K562 (cell line): ENCODE results near the gene DCAF5. TPM values are rescaled to one million over a fixed set of nuclear protein-coding genes. Genes with fewer than 3 reads are reported as not detected.

Source experiments
- ATAC-seq: fragments of 200-7000 bp; cut with Tn5 transposase; 3 replicates; pipeline ENCODE4 v1.9.1; 2020; ENCODE audit warnings: moderate library complexity
- BruUV-seq: library from RNA; stranded (reverse); fragments of 400-500 nt; replicated peaks from 2 replicates; lab custom pipeline; 2021; lab: Mats Ljungman, UMichigan
- CTCF ChIA-PET: fragments of 300-600 bp; formaldehyde crosslinking; extraction: SDS; loops from one replicate; lab custom pipeline; 2021; ENCODE audit warnings: low intra/inter-chr PET ratio; lab: Yijun Ruan, JAX
- POLR2A ChIA-PET: fragments of 300-600, 350-650 bp; sonication (Branson Sonifier 250); formaldehyde crosslinking; extraction: SDS; loops from one replicate; lab custom pipeline; 2021; ENCODE audit warnings: antibody characterized with exemption, inconsistent platforms; lab: Yijun Ruan, JAX
- DNase-seq, 4 experiments: peaks; one replicate each; pipeline versions ENCODE4 v3.0.0 to v3.0.0-alpha.2; 2011 to 2018; ENCODE audit warnings: low spot score in 3 of 4, mixed read lengths in 3 of 4; ENCODE audit errors: extremely low read depth in 1 of 4
- FAIRE-seq: peaks from 2 replicates; lab custom pipeline; 2011; peaks lifted over from hg19 to GRCh38; lab: Jason Lieb, UNC
- H2AFZ ChIP-seq: 2 replicates; pipeline ENCODE4 v1.6.0; 2011; ENCODE audit warnings: low read depth, low read length, control low read depth, inconsistent platforms
- H3K27ac ChIP-seq: fragments of 200-600 bp; 3 replicates; pipeline ENCODE4 v1.8.0; 2011; ENCODE audit warnings: low read depth, mild to moderate bottlenecking, control low read depth, inconsistent platforms, low read length, moderate library complexity, mixed read lengths; ENCODE audit errors: extremely low read depth
- H3K27me3 ChIP-seq, 2 experiments: fragments of 300-600 bp in 1 of 2; 2 replicates in 1 of 2; 3 replicates in 1 of 2; pipeline versions ENCODE4 v1.6.0 to v1.8.0; 2011; ENCODE audit warnings: inconsistent platforms in 2 of 2, low read length in 2 of 2, mild to moderate bottlenecking in 1 of 2, mixed read lengths in 1 of 2, moderate library complexity in 1 of 2; ENCODE audit not compliant: control insufficient read depth in 2 of 2, insufficient read depth in 2 of 2
- H3K36me3 ChIP-seq: fragments of 300-600 bp; 3 replicates; pipeline ENCODE4 v1.8.0; 2011; ENCODE audit warnings: mild to moderate bottlenecking, low read length, inconsistent platforms; ENCODE audit not compliant: control insufficient read depth, insufficient read depth
- H3K4me1 ChIP-seq, 2 experiments: fragments of 200-600 bp in 1 of 2; replicated peaks in 1 of 2; 2 replicates in 1 of 2; 3 replicates in 1 of 2; pipeline versions ENCODE4 v1.5.1 to v1.8.0; 2011; ENCODE audit warnings: inconsistent platforms in 2 of 2, low read length in 2 of 2, mild to moderate bottlenecking in 1 of 2, mixed read lengths in 1 of 2, moderate library complexity in 1 of 2; ENCODE audit not compliant: control insufficient read depth in 2 of 2, insufficient read depth in 2 of 2
- H3K4me2 ChIP-seq: 2 replicates; pipeline ENCODE4 v1.6.1; 2011; ENCODE audit warnings: low read length, control low read depth, inconsistent platforms, mixed read lengths; ENCODE audit not compliant: insufficient read depth
- H3K4me3 ChIP-seq: fragments of 200-600 bp; sonication (generic), shearing (Covaris generic); 2 replicates; pipeline ENCODE4 v1.5.1; 2016; ENCODE audit warnings: control low read depth, inconsistent platforms
- H3K79me2 ChIP-seq: fragments of 200-600 bp; 3 replicates; pipeline ENCODE4 v1.8.0; 2011; ENCODE audit warnings: low read length, inconsistent platforms; ENCODE audit not compliant: control insufficient read depth, insufficient read depth
- H3K9ac ChIP-seq, 2 experiments: 2 replicates each; pipeline versions ENCODE4 v1.6.0 to v1.6.1; 2011; ENCODE audit warnings: low read depth in 2 of 2, low read length in 2 of 2, control low read depth in 1 of 2, inconsistent platforms in 1 of 2, mild to moderate bottlenecking in 1 of 2, mixed read lengths in 1 of 2; ENCODE audit not compliant: insufficient read depth in 1 of 2
- H3K9me1 ChIP-seq: one replicate; pipeline ENCODE4 v1.6.0; 2011; ENCODE audit warnings: inconsistent platforms, mild to moderate bottlenecking, low read length, moderate library complexity; ENCODE audit not compliant: control insufficient read depth, insufficient read depth
- H3K9me3 ChIP-seq: replicated peaks from 2 replicates; pipeline ENCODE4 v1.5.1; 2011; ENCODE audit warnings: low read depth, low read length, inconsistent platforms; ENCODE audit not compliant: control insufficient read depth, insufficient read depth
- H4K20me1 ChIP-seq: replicated peaks from 2 replicates; pipeline ENCODE4 v1.6.1; 2011; ENCODE audit warnings: low read length, inconsistent platforms, mixed read lengths; ENCODE audit not compliant: control insufficient read depth, insufficient read depth
- CBX1 ChIP-seq: sonication (generic); IDR thresholded peaks from 2 replicates; pipeline ENCODE4 v1.6.1; 2016; ENCODE audit warnings: antibody characterized with exemption, low read depth, mild to moderate bottlenecking
- CC2D1A ChIP-seq: fragments of 450-650 bp; IDR thresholded peaks from 2 replicates; pipeline ENCODE4 v1.6.1; 2017; ENCODE audit warnings: mild to moderate bottlenecking
- CCAR2 ChIP-seq: fragments of 200-400 bp; formaldehyde crosslinking; IDR thresholded peaks from 2 replicates; pipeline ENCODE4 v1.6.1; 2017; ENCODE audit warnings: mild to moderate bottlenecking, low read depth, low read length
- ETV1 ChIP-seq: fragments of 450-650 bp; conservative IDR thresholded peaks from 2 replicates; pipeline ENCODE4 v1.6.1; 2016; ENCODE audit warnings: missing genetic modification characterization, control low read depth, low read depth, missing compliant biosample characterization
- MAFF ChIP-seq: IDR thresholded peaks from 2 replicates; pipeline ENCODE4 v1.6.1; 2012; ENCODE audit warnings: low read length, improper control_type of control experiment
- MCM2 ChIP-seq: fragments of 450-650 bp; IDR thresholded peaks from 2 replicates; pipeline ENCODE4 v1.6.1; 2017; ENCODE audit warnings: low read depth, mild to moderate bottlenecking
- RBBP5 ChIP-seq: fragments of 200-600 bp; sonication (generic); IDR thresholded peaks from 2 replicates; pipeline ENCODE4 v1.6.1; 2012; ENCODE audit warnings: borderline replicate concordance, mild to moderate bottlenecking, low read length, control low read depth, inconsistent platforms; ENCODE audit not compliant: insufficient read depth, poor library complexity, severe bottlenecking
- RBM39 ChIP-seq: fragments of 200-400 bp; formaldehyde crosslinking; optimal IDR thresholded peaks from 2 replicates; pipeline ENCODE3; 2018; ENCODE audit warnings: low read depth, low read length
- RUNX1 ChIP-seq: sonication (generic); IDR thresholded peaks from 2 replicates; pipeline ENCODE4 v1.6.1; 2016; ENCODE audit warnings: antibody characterized with exemption, low read depth
- SMARCA4 ChIP-seq: fragments of 450-650 bp; IDR thresholded peaks from 2 replicates; pipeline ENCODE4 v1.6.1; 2016
- TRIM24 ChIP-seq, 2 experiments: fragments of 450-650 bp; IDR thresholded peaks; 2 replicates each; pipeline ENCODE4 v1.6.1; 2016
- USF2 ChIP-seq: sonication (generic); formaldehyde crosslinking; IDR thresholded peaks from 2 replicates; pipeline ENCODE4 v1.5.0; 2020; ENCODE audit warnings: missing genetic modification reagents
- ZC3H4 ChIP-seq: sonication (generic); formaldehyde crosslinking; IDR thresholded peaks from 2 replicates; pipeline ENCODE4 v1.9.0; 2021; ENCODE audit warnings: missing genetic modification reagents, borderline replicate concordance
- ZNF318 ChIP-seq, 2 experiments: fragments of 450-650 bp; IDR thresholded peaks; 2 replicates each; pipeline ENCODE4 v1.6.1; 2016; ENCODE audit warnings: mild to moderate bottlenecking in 2 of 2, borderline replicate concordance in 1 of 2, low read depth in 1 of 2, moderate library complexity in 1 of 2
- ZNF445 ChIP-seq: fragments of 250-450 bp; sonication (Bioruptor Pico); IDR thresholded peaks from 2 replicates; pipeline ENCODE4 v1.4.0; 2020; ENCODE audit warnings: low read depth, mild to moderate bottlenecking, moderate library complexity
- WGBS: fragments of 100-300 bp; shearing (Covaris generic); methylation state at CpG from one replicate; pipeline ENCODE4 v1.1.6; 2016; ENCODE audit warnings: low coverage, mixed read lengths; ENCODE audit not compliant: insufficient coverage; ENCODE audit errors: missing lambda C conversion rate; 5-methylcytosine and 5-hydroxymethylcytosine counted together
- in situ Hi-C: fragments of 300-500 bp; cut with MboI; formaldehyde crosslinking; loops from 4 replicates; pipeline ENCODE4 v1.15.0; 2018; ENCODE audit warnings: inconsistent platforms, mixed read lengths
- intact Hi-C: fragments of 100-400 bp; cut with micrococcal nuclease; formaldehyde crosslinking; loops from 2 replicates; pipeline ENCODE4 v1.14.2; 2022
- polyA plus RNA-seq, 8 experiments: library from polyadenylated mRNA; depleted of rRNA in 4 of 8; stranded (reverse) in 5 of 8; unstranded in 3 of 8; fragments of >200 nt; fragmentation: Nextera tagmentation in 2 of 8; fragmentation: Illumina TruSeq in 1 of 8; extraction: Ambion mirVana in 2 of 8; extraction: Trizol in 1 of 8; gene quantifications; 2 replicates each; pipeline versions ENCODE4 v1.2.1 to v1.2.3, GENCODE V29; 2011 to 2014; ENCODE audit warnings: inconsistent platforms in 1 of 8, missing spikeins in 1 of 8
- total RNA-seq, 7 experiments: library from RNA; depleted of rRNA in 6 of 7; stranded (reverse); fragments of >200 nt in 6 of 7; fragmentation: Illumina TruSeq in 2 of 7; extraction: Trizol in 2 of 7; gene quantifications; 2 replicates each; pipeline versions ENCODE4 v1.2.1 to v1.2.3, GENCODE V29; 2011 to 2021; ENCODE audit warnings: low replicate concordance in 1 of 7

DCAF5 gene
- total and polyA plus RNA-seq, 9 of the 15 experiments (the other 6 are each of a cell fraction or from before 2014, with no cell fraction given): 5.6 to 24.1 (median 12.7) TPM

- TF ChIP-seq ZNF445: no peak
- no peak for TF ChIP-seq RBBP5
- TF ChIP-seq CBX1: no peak
- no peak for TF ChIP-seq RBM39
- TF ChIP-seq TRIM24 (IDR thresholded peaks at IDR 0.05): no peak
- no peak for TF ChIP-seq ZC3H4
Observed at GRCh38 chr14:69106451-69106850, 46.5 kb downstream of the DCAF5 start (continued).

GRCh38 chr14:69105326-69105725, 47.6 kb downstream of the DCAF5 start:
- H3K4me1 ChIP-seq: peaks cover 0 to 6% of the 10 kb centered on the region in 2 experiments; a peak in 1 of 5 replicates
- H3K9me3 ChIP-seq: no peaks in the 10 kb centered on the region
- no peaks in the 10 kb centered on the region for H3K9me1 ChIP-seq
- intact Hi-C loops (no loop called here), in situ Hi-C loops (no loop called here)
- no peak overlapping the region for H3K4me2 ChIP-seq
- H3K9ac ChIP-seq: no peak overlapping the region
- H3K4me3 ChIP-seq: no peak overlapping the region
- H3K27ac ChIP-seq: no peak overlapping the region
- POLR2A ChIA-PET: no interaction called here
- 100% methylated on average over 2 of the region's 2 CpGs for WGBS
- ATAC-seq (no peak), FAIRE-seq (no peak), DNase-seq (no peak)
- CTCF ChIA-PET: no interaction called here
- no peak overlapping the region for H2AFZ ChIP-seq
- no peak for TF ChIP-seq ETV1 (tag)
- no peak for TF ChIP-seq CC2D1A
- no peak for TF ChIP-seq USF2 (CRISPR knock-in tag)
- no peak for TF ChIP-seq MAFF
- no peak for TF ChIP-seq RUNX1
- TF ChIP-seq CCAR2: no peak
- no peak for TF ChIP-seq SMARCA4
- no peak for TF ChIP-seq ZNF318 (IDR thresholded peaks at IDR 0.05; ENCODE audit: borderline replicate concordance in 1 of 2, low read depth in 1 of 2)
- TF ChIP-seq MCM2: no peak
- no TSS peak for BruUV-seq
- H3K79me2 ChIP-seq: no peaks in the 10 kb centered on the region
- no peaks in the 10 kb centered on the region for H3K27me3 ChIP-seq
- peaks cover 17% of the 10 kb centered on the region; the same call in 2 of the 3 replicates for H3K36me3 ChIP-seq
- no peaks in the 10 kb centered on the region for H4K20me1 ChIP-seq
